ENCODE results near the gene FAM53B.

FAM53B gene

DNA sequence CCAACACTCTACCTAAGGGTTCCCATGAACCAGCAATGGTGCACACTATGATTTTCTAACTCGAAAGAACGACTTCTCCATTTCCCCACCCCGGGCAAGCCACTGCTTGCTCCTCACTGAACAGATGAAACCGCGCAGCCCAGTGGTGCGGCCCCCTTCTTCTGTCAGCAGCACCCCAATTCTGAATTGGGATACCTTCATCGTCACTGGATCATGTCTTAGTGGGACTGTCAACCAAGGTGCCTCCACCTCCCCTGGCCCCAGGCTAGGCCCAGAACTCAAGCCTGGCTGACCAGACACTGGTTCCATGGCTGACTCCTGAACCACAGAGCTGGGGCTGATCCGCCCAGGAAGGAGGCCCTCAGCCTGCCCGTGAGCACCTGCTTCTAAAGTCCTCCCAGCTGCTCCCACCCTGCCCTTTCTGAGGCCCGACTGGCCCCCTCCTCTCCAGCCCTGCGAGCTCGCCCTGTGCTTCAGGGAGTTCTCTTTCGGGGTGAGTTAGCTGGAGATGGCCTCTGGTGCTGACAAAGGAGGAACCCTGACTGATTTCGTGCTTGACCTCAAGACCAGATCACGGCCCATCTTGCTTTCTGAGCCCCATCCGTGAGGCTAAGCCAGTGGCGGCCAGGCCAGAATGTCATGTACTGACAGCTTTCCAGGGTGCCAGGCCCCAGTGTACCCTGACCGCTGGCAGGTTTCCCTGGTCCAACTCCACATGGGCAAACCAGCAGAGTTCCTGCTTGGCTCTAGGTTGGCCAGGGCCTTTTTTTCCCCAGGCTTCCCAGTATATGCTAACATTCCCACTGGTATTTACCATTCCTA is 44.5 kb downstream of the FAM53B start:
- Histone ChIP-seq H3K9me3 (ENCODE audit: low read length) (no peaks in the 10 kb centered on the region), H3K36me3 (ENCODE audit: insufficient read depth, low read length) (peaks cover 63% of the 10 kb centered on the region), H3K4me3 (ENCODE audit: low read length) (no peak overlapping the region), H3K4me1 (ENCODE audit: insufficient read depth, low read length) (no peaks in the 10 kb centered on the region), H2AFZ (ENCODE audit: low read depth, low read length) (no peak overlapping the region), H3K27me3 (ENCODE audit: insufficient read depth, low read length) (no peaks in the 10 kb centered on the region)

DNA sequence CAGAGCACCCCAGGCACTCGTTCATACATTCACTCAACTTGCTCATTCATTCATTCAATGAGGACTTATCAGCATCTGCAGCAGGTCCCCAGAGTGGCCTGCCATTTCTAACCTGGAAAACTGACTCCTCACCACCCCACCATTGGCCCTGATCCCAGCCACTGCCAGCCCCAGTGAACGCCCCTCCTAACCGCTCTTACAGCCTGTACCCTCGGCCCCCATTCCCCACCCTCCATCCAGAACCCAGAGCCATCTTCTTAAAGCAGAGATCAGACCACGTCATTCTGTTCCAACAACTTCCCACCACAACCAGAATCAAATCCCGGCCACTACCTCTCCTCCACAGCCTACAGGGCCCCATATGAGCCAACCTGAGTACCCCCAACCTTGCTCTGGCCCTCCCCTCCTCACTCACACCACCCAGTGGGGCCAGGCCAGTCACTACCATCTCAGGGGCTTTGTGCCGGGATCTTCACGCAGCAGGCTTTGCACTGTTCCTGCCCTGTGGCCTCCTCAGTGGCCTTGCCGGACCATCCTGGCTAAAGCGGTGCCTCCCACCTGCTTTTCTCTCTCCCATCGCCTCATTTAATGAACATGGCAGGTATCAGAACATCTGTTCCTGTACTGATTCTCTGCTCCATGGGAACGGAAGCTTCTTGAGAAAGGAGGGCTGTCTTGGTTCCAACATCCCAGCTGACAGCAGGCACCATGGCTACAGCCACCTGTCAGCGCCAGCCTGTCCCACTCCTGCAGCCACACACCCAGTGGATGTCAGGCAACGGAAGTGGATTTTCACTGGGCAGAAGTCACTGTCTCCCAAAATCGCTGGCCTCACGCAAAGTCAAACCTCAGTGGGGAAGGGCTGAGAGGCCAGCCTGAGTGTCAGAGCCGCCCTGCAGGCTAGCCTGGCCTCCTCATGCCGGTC is 45.4 kb downstream of the FAM53B start:
- no peak overlapping the region for H2AFZ ChIP-seq (ENCODE audit: low read depth, low read length)
- no peaks in the 10 kb centered on the region for H3K4me1 ChIP-seq (ENCODE audit: insufficient read depth, low read length)
- H3K36me3 ChIP-seq (ENCODE audit: insufficient read depth, low read length), result peaks cover 62% of the 10 kb centered on the region
- no peaks in the 10 kb centered on the region for H3K9me3 ChIP-seq (ENCODE audit: low read length)
- H3K27me3 ChIP-seq (ENCODE audit: insufficient read depth, low read length), result no peaks in the 10 kb centered on the region
- H3K4me3 ChIP-seq (ENCODE audit: low read length), result no peak overlapping the region

DNA sequence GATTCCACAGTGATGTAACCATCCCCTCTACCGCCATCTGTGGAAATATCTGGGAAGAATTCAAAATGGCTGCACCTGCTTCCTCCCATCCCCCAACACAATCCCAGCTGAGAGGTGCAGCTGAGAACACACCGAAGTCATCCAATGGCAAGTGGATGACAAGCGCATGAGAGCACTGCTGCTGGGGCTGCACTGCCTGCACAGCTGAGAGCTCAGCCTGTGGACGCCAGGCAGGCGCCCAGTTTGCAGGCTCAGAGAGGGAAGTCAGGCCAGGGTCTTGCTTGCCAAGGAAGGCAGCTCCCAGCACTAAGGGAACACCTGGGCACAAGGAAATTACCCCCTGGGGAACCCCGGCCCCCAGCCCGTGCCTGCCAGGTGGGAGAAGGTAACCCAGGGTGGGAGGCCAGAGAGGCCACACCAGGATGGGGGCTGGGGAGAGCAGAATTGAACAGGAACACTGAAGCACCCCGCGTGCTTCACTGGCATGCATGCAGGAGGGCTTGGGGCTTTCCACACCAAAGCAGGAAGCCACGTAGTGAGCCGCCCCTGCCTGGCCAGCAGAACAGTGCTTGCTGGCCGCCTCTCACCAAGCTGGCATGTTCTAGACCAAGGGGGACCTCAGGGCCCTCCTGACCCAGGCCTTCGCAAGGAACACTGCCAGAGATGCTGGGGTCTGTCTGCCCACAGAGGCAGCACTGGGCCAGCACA is 46.2 kb downstream of the FAM53B start:
- H3K36me3 ChIP-seq (ENCODE audit: insufficient read depth, low read length), result peaks cover 63% of the 10 kb centered on the region
- H3K27me3 ChIP-seq (ENCODE audit: insufficient read depth, low read length), result no peaks in the 10 kb centered on the region
- no peaks in the 10 kb centered on the region for H3K4me1 ChIP-seq (ENCODE audit: insufficient read depth, low read length)
- no peak overlapping the region for H3K4me3 ChIP-seq (ENCODE audit: low read length)
- H2AFZ ChIP-seq (ENCODE audit: low read depth, low read length), result no peak overlapping the region
- no peaks in the 10 kb centered on the region for H3K9me3 ChIP-seq (ENCODE audit: low read length)

DNA sequence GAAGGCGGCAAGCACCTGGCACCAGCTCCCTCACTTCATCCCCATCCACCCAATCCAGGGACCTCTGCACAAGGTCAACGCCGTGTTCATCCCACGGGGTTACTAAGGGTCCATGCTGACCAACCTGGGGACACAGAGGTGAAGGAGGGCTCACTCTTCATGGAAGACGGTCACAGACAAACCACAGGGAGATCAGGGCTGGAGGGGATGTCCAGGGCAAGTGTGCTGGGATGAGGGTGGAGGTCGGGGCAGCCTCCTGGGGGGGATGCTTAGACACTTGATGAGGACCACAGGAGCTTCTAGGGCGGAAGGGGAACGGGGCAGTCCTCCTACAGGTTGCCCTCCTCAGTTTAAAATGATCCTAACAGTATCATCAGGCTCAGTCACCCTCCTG is 46.7 kb downstream of the FAM53B start:
- Histone ChIP-seq H3K36me3 (ENCODE audit: insufficient read depth, low read length) (peaks cover 58% of the 10 kb centered on the region), H3K4me1 (ENCODE audit: insufficient read depth, low read length) (no peaks in the 10 kb centered on the region), H3K27me3 (ENCODE audit: insufficient read depth, low read length) (no peaks in the 10 kb centered on the region), H2AFZ (ENCODE audit: low read depth, low read length) (no peak overlapping the region), H3K4me3 (ENCODE audit: low read length) (no peak overlapping the region), H3K9me3 (ENCODE audit: low read length) (no peaks in the 10 kb centered on the region)

DNA sequence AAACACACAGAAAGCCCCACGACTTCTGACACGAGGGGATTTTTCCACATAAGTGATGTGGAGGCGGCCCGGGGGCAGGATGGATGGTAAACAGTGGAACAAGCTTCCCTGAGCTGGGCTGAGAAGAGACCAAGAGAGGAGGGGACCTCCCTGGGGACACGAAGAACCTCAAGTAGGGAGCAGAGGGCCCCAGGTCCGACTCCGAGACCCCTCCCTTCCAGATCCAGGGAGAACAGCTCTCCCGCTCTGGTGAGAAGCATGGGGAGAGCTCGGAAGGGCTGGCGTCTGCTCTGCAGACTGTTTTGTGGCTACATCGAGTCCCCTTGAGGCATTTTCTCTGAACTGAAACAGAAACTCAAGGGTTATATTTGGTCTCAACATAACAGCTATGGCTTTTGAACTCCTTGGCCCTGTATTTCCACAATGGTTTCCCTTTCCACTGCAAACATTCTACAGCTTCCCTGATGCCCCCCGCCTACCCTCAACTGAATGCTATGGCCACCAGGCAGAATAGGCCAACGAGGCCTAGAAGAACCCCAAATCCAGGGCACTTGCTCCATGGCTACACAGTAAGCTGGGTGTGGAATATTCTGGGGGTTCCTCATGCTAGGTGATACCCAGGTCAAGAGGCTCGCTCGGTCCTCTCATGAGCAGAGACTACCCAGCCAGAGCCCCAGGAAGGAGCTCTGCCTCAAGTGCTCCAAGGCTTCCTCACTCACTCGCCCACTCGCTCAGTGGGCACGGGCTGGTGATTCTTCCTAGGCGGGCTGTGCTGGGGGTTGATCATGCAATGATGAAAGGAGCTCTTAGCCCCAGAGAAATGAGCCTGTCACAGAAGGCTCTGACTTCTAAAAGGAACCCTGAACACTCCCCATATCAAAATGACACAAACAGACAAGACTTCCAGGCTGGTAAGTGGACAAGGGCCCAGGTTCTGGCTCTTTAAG is 47.5 kb downstream of the FAM53B start:
- Histone ChIP-seq H3K27me3 (ENCODE audit: insufficient read depth, low read length) (no peaks in the 10 kb centered on the region), H2AFZ (ENCODE audit: low read depth, low read length) (no peak overlapping the region), H3K4me1 (ENCODE audit: insufficient read depth, low read length) (peaks cover 3% of the 10 kb centered on the region), H3K4me3 (ENCODE audit: low read length) (no peak overlapping the region), H3K9me3 (ENCODE audit: low read length) (no peaks in the 10 kb centered on the region), H3K36me3 (ENCODE audit: insufficient read depth, low read length) (peaks cover 57% of the 10 kb centered on the region)

DNA sequence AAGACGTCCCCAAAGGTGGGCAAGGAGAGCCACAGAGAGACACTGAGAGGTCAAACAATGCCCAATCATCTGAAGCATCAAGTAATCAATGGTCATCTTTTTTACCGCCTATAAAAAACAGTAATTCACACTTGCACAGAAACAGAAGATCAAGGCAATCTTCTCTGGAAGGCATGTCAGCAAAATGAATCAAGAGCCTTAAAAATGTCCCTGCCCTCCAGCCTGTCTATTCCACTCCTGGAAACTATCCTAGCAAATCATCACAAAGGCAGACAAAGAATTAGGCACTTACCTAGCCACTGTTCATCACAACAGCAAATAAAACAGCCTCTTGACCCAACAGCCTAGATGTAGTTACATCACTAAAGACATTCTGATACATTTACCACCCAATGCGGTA is 48.9 kb downstream of the FAM53B start:
- Histone ChIP-seq H3K36me3 (ENCODE audit: insufficient read depth, low read length) (peaks cover 46% of the 10 kb centered on the region), H3K4me1 (ENCODE audit: insufficient read depth, low read length) (peaks cover 7% of the 10 kb centered on the region), H3K4me3 (ENCODE audit: low read length) (no peak overlapping the region), H2AFZ (ENCODE audit: low read depth, low read length) (no peak overlapping the region), H3K9me3 (ENCODE audit: low read length) (no peaks in the 10 kb centered on the region), H3K27me3 (ENCODE audit: insufficient read depth, low read length) (no peaks in the 10 kb centered on the region)

DNA sequence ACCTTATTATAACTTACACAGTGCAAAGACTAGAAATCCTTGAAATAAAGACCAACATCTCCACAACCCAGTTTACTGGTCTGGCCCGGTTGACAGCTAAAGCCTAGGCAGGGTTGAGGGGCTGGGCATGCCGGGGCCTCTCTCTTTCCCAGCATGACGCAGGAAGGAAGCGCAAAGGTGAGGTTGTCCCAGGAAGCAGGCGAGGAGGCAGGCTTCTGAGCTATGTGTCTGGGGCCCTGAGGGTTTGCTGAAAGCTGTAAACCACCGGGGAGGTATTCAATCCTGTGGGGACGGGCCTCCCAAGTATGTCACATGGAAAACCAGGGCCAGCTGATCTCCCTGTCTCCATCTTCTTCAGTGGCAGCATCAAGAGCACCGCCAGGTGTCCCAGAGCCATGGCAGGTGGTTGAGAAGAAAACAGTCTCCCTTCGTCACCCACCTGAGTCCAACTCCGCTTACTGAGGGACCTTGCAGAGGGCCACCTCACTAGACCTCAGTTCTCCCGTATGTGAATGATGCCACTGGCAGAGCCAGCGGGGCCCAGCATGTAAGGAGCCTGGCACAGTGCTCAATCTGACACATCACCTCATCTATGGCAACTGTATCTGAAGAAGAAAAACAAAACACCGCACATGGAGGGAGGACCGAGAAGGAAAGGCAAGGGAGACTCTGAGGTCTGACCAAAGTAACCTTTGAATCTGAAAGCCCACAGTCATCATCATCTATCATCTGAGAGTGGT is 49.5 kb downstream of the FAM53B start:
- peaks cover 7% of the 10 kb centered on the region for H3K4me1 ChIP-seq (ENCODE audit: insufficient read depth, low read length)
- H3K4me3 ChIP-seq (ENCODE audit: low read length), result no peak overlapping the region

DNA sequence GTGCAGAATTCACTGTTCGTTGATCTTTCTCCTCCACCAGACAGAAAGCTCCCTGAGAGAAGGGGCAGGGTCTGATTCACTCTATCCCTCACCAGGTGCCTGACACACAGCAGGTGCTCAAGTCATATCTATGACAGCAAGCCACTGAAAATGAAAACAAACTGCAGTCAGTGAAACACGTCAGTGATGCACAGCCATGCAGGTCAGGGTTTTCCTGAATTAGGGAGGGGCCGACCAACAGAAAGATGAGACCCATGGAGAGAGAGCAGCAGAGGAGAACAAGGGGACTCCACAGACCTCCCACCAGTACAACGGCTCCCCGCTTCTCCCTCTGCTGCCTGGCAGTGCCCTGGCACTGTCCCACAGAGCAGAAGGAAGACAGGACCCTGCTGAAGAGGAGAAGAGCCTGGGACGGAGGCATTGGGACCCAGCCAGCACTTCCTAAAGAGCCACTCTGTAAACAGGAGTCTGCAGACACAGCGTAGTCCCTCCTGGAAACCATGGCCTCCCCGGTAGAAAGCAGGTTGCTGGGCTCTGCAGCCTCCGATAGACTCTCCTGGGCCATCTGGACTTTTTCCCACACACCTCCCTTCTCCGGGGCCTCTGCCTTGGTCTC is 50.3 kb downstream of the FAM53B start:
- H3K36me3 ChIP-seq (ENCODE audit: insufficient read depth, low read length), result peaks cover 48% of the 10 kb centered on the region

More for the DNA sequence above, 49.5 kb downstream of the FAM53B start:
- H3K27me3 ChIP-seq (ENCODE audit: insufficient read depth, low read length), result no peaks in the 10 kb centered on the region
- H2AFZ ChIP-seq (ENCODE audit: low read depth, low read length), result no peak overlapping the region
- H3K36me3 ChIP-seq (ENCODE audit: insufficient read depth, low read length), result peaks cover 44% of the 10 kb centered on the region
- H3K9me3 ChIP-seq (ENCODE audit: low read length), result no peaks in the 10 kb centered on the region

DNA sequence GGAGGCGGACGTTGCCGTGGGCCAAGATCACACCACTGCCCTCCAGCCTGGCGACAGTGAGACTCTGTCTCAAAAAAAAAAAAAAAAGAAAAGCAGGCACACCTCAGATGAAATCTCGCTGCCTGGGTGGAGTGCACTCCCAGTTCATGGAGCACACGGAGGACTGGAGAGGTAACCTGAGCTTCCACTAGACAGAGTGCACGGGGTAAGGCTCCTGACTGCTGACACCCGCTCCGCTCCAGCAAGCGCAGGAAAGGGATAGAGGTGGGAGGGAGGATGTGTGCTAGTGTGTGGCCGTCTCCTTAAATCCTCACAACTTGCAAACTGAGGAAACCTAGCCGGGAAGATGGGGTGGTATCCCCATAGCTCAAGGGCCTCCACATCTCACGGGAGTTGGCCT is 50.8 kb downstream of the FAM53B start:
- H3K4me1 ChIP-seq (ENCODE audit: insufficient read depth, low read length), result peaks cover 7% of the 10 kb centered on the region
- H2AFZ ChIP-seq (ENCODE audit: low read depth, low read length), result no peak overlapping the region
- peaks cover 48% of the 10 kb centered on the region for H3K36me3 ChIP-seq (ENCODE audit: insufficient read depth, low read length)
- no peaks in the 10 kb centered on the region for H3K27me3 ChIP-seq (ENCODE audit: insufficient read depth, low read length)
- no peak overlapping the region for H3K4me3 ChIP-seq (ENCODE audit: low read length)
- H3K9me3 ChIP-seq (ENCODE audit: low read length), result no peaks in the 10 kb centered on the region

More for the DNA sequence above, 50.3 kb downstream of the FAM53B start:
- Histone ChIP-seq H3K4me3 (ENCODE audit: low read length) (no peak overlapping the region), H2AFZ (ENCODE audit: low read depth, low read length) (no peak overlapping the region), H3K9me3 (ENCODE audit: low read length) (no peaks in the 10 kb centered on the region), H3K27me3 (ENCODE audit: insufficient read depth, low read length) (no peaks in the 10 kb centered on the region), H3K4me1 (ENCODE audit: insufficient read depth, low read length) (peaks cover 7% of the 10 kb centered on the region)

DNA sequence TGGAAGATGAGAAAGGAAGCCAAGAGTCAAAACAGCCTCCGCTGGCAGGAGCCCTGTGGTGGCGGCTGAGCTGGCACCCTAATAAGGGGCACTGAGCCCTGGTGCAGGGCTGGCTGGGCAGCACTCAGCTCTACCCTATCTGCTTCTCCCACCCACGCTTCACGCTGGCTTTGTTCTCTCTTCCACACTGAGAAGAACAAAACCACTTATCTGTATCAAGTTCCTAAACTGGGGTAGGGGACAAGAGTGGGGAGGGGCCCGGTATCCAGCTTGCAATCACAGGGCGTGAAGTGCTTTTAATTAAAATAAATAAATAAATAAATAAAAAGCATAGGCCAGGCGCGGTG is 52.1 kb downstream of the FAM53B start:
- H2AFZ ChIP-seq (ENCODE audit: low read depth, low read length), result no peak overlapping the region
- no peaks in the 10 kb centered on the region for H3K27me3 ChIP-seq (ENCODE audit: insufficient read depth, low read length)
- peaks cover 43% of the 10 kb centered on the region for H3K36me3 ChIP-seq (ENCODE audit: insufficient read depth, low read length)
- H3K4me1 ChIP-seq (ENCODE audit: insufficient read depth, low read length), result peaks cover 7% of the 10 kb centered on the region
- H3K4me3 ChIP-seq (ENCODE audit: low read length), result no peak overlapping the region
- no peaks in the 10 kb centered on the region for H3K9me3 ChIP-seq (ENCODE audit: low read length)

DNA sequence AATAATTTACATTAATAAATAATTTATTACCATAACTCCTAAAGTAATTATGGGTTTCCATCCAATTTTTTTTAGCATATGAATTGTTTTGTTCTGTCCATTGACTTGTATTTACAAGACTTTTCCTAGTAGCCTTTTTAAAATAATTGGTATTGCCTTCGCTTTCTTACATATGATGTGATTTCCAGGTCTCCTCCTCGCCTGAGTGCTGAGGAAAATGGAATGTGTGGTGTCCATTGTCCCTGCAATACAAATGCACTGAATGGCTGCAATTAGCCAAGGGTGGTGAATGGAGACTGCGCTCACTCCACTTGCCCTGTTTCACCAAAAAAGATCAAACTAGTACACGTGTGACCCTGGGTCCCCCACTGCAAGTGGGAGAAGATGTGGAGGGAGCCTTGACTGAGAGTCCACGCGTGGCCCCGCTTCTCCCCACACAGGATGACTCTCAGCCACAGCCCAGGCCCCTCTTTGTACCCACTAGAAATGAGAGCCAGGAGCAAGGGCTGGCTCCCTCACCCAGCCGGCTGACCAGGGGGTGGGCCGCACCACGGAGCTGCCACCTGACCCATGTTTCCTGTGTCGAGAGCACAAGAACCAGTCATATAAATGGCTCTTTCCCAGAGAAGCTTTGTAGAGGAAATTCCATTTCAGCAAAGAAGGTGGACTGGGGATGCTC is 52.6 kb downstream of the FAM53B start:
- no peaks in the 10 kb centered on the region for H3K9me3 ChIP-seq (ENCODE audit: low read length)
- H3K4me1 ChIP-seq (ENCODE audit: insufficient read depth, low read length), result peaks cover 7% of the 10 kb centered on the region
- no peak overlapping the region for H2AFZ ChIP-seq (ENCODE audit: low read depth, low read length)
- H3K4me3 ChIP-seq (ENCODE audit: low read length), result no peak overlapping the region
- H3K36me3 ChIP-seq (ENCODE audit: insufficient read depth, low read length), result peaks cover 41% of the 10 kb centered on the region
- H3K27me3 ChIP-seq (ENCODE audit: insufficient read depth, low read length), result no peaks in the 10 kb centered on the region

All from neuron (in vitro differentiated cells).